Effector memory CD8-positive, alpha-beta T cell (primary cell): ENCODE results near the gene COX5B.

Source experiments
- ATAC-seq: fragments of 150-1000 bp; cut with Tn5 transposase; replicated peaks from 2 replicates; pipeline ENCODE4 v1.10.0; 2021; ENCODE audit warnings: mild to moderate bottlenecking, moderate library complexity
- DNase-seq, 3 experiments: peaks; one replicate each; pipeline ENCODE4 v3.0.0; 2021
- H3K27ac Mint-ChIP-seq, 2 donors: one replicate each; pipeline ENCODE4 v1.8.0; 2022; ENCODE audit warnings: mild to moderate bottlenecking in 2 of 2, mixed read lengths in 2 of 2, moderate library complexity in 2 of 2
- H3K27me3 Mint-ChIP-seq, 2 donors: one replicate each; pipeline ENCODE4 v1.8.0; 2022; ENCODE audit warnings: mixed read lengths in 2 of 2
- H3K36me3 Mint-ChIP-seq: one replicate; pipeline ENCODE4 v1.8.0; 2022; ENCODE audit warnings: mild to moderate bottlenecking, moderate library complexity, mixed read lengths; ENCODE audit not compliant: insufficient read depth
- H3K4me1 Mint-ChIP-seq, 2 donors: one replicate each; pipeline ENCODE4 v1.8.0; 2022; ENCODE audit warnings: low read depth in 2 of 2, mixed read lengths in 2 of 2
- H3K4me3 Mint-ChIP-seq, 2 donors: one replicate each; pipeline ENCODE4 v1.8.0; 2022; ENCODE audit warnings: mild to moderate bottlenecking in 2 of 2, mixed read lengths in 2 of 2, moderate library complexity in 2 of 2
- H3K9me3 Mint-ChIP-seq, 2 donors: one replicate each; pipeline ENCODE4 v1.8.0; 2022; ENCODE audit warnings: mixed read lengths in 2 of 2

COX5B gene

DNA sequence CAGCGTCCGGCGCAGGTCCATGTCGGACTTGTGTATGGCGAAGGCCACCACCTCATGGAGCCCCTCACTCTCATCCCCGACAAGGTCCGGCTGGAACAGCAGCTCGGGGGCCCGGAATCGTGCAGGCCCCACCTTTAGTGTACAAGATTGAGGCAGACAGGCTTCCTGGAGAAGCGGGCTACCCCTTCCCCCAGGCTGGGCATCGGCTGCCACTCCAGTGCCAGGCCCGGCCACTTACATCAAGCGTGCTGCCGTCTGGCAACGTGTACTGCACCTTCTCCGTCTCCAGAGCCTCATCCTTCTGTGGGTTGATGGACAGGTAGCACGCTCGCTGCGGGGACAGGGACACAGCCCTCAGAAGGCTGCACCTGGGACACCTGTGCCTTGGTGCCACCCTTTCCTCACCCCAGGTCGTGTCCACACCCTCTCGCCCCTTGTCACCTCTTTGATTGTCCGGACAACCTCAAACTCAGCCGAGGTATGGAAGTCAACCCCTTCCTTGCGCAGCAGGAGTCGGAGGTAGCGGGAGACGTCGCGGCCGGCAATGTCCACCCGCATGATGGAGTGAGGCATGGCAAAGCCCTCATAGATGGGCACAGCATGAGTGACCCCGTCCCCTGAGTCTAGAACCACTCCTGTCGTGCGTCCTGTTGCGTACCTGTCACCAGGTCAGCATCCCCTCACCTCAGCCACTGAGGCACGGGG lies 12.3 kb downstream of the COX5B start:
- H3K36me3 Mint-ChIP-seq, result peaks cover 44% of the 10 kb centered on the region
- DNase-seq, result no peak

GRCh38 chr2:97658691-97659157 lies 12.9 kb downstream of the COX5B start:
- peaks cover 47% of the 10 kb centered on the region for H3K36me3 Mint-ChIP-seq
- DNase-seq (no peak), ATAC-seq (no peak)
- peak overlapping the region in 1 of 2 donors; percentile 6 for H3K27ac Mint-ChIP-seq
- no peaks in the 10 kb centered on the region for H3K27me3 Mint-ChIP-seq
- no peak overlapping the region for H3K4me3 Mint-ChIP-seq
- H3K4me1 Mint-ChIP-seq, result peaks cover 25 to 31% of the 10 kb centered on the region in 2 donors
- no peaks in the 10 kb centered on the region for H3K9me3 Mint-ChIP-seq

More for the DNA sequence above, 12.3 kb downstream of the COX5B start:
- no peaks in the 10 kb centered on the region for H3K9me3 Mint-ChIP-seq
- no peaks in the 10 kb centered on the region for H3K27me3 Mint-ChIP-seq
- peaks cover 23 to 29% of the 10 kb centered on the region in 2 donors for H3K4me1 Mint-ChIP-seq
- no peak overlapping the region for H3K4me3 Mint-ChIP-seq
- no peak for ATAC-seq
- peak overlapping the region in 1 of 2 donors; percentile 17 for H3K27ac Mint-ChIP-seq

- H3K4me1 Mint-ChIP-seq, result peaks cover 25 to 31% of the 10 kb centered on the region in 2 donors
- peak overlapping the region in 1 of 2 donors; percentile 72 for H3K27ac Mint-ChIP-seq
- ATAC-seq, result no peak
Observed at GRCh38 chr2:97659256-97660043, 13.6 kb downstream of the COX5B start.

GRCh38 chr2:97660044-97660774 lies 14.3 kb downstream of the COX5B start:
- Mint-ChIP-seq H3K36me3 (peaks cover 47% of the 10 kb centered on the region), H3K4me1 (peaks cover 29 to 31% of the 10 kb centered on the region in 2 donors), H3K27ac (peak overlapping the region in 1 of 2 donors; percentile 72)

More at GRCh38 chr2:97659256-97660043, 13.6 kb downstream of the COX5B start:
- Mint-ChIP-seq H3K36me3 (peaks cover 51% of the 10 kb centered on the region), H3K27me3 (no peaks in the 10 kb centered on the region), H3K9me3 (no peaks in the 10 kb centered on the region), H3K4me3 (no peak overlapping the region)
- no peak for DNase-seq

DNA sequence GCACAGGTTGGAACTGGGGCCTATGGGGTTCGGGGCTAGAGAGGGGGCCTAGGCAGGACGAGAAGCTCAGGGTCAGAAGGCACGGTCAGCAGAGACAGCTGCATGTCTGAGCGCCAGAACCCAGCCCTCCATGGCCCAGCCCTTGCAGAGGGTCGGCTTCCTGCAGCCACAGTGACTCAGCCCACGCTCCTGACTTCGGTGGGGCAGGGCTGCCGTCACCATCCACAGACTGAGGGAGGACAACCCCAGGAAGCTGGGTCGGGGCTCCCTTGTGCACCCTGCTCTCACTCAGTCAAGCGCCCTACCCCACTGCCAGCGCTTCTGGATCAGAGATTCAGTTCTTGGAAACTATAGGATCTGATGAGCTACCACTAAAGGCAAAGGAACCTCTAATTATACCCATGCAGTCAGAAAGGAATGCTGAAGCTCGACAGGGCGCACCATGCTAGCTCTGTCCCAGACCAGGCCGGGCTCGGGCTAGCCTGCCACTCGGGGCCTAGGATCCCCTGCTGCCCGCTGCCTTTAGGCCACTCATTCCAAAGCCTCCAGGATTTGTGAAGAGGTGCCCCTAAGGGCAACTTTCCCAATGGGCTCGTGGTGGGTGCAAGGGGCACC lies 15.0 kb downstream of the COX5B start:
- Mint-ChIP-seq H3K4me3 (no peak overlapping the region), H3K27me3 (no peaks in the 10 kb centered on the region), H3K36me3 (peaks cover 48% of the 10 kb centered on the region), H3K4me1 (peaks cover 29 to 31% of the 10 kb centered on the region in 2 donors), H3K9me3 (no peaks in the 10 kb centered on the region), H3K27ac (peak overlapping the region in 1 of 2 donors; percentile 72)
- no peak for DNase-seq
- ATAC-seq, result no peak

More at GRCh38 chr2:97660044-97660774, 14.3 kb downstream of the COX5B start:
- DNase-seq (no peak), ATAC-seq (no peak)
- H3K27me3 Mint-ChIP-seq, result no peaks in the 10 kb centered on the region
- no peak overlapping the region for H3K4me3 Mint-ChIP-seq
- H3K9me3 Mint-ChIP-seq, result no peaks in the 10 kb centered on the region

GRCh38 chr2:97661927-97662326 lies 16.1 kb downstream of the COX5B start:
- peak overlapping the region; percentile 97 for H3K27ac Mint-ChIP-seq
- peaks cover 50% of the 10 kb centered on the region for H3K36me3 Mint-ChIP-seq
- DNase-seq (no peak), ATAC-seq (no peak)
- peaks cover 29 to 31% of the 10 kb centered on the region in 2 donors for H3K4me1 Mint-ChIP-seq
- H3K4me3 Mint-ChIP-seq, result peak overlapping the region; percentile 93 to 94
- no peaks in the 10 kb centered on the region for H3K27me3 Mint-ChIP-seq
- no peaks in the 10 kb centered on the region for H3K9me3 Mint-ChIP-seq

- DNase-seq (peak in 1 of 3 experiments; percentile 35), ATAC-seq (no peak)
- H3K4me1 Mint-ChIP-seq, result peaks cover 29 to 30% of the 10 kb centered on the region in 2 donors
- peak overlapping the region; percentile 93 to 94 for H3K4me3 Mint-ChIP-seq
- peak overlapping the region; percentile 97 for H3K27ac Mint-ChIP-seq
- H3K9me3 Mint-ChIP-seq, result no peaks in the 10 kb centered on the region
- H3K27me3 Mint-ChIP-seq, result no peaks in the 10 kb centered on the region
- H3K36me3 Mint-ChIP-seq, result peaks cover 49% of the 10 kb centered on the region
Observed at GRCh38 chr2:97662386-97662894, 16.6 kb downstream of the COX5B start.

DNA sequence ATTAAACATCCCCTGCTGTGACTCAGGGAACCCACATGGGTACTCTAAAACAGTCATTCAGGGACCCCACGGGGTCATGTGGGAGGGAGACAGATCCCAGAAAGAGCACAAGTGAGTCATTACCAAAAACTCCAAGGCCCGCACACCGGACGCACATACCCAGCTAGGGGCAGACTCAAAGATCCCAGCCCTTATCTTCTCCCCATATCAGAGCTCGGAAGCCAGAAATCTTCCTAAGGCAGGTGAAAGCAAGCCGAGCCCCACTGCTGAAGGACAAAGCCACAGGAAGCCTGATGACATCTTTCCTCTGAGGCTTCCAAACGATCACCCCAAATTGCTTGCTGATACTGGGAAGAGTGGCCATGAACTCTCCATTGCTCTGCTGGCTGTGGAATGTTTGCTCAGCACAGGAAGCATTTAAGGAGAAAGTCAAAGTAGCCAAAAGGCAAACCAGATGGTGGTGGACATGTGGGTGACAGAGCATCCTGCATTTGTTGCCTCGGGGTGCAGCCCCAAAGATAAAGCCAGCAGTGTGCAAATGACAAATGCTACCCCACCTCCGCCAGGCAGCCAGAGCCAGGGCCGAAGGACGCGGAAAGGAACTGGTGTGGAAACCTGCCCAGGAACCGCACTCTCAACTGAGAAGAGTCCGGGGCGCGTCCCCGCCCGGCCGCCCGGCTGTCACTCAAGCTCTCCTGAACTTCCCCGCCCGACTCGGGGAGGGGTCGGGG lies 17.2 kb downstream of the COX5B start:
- Mint-ChIP-seq H3K4me3 (peak overlapping the region; percentile 93 to 94), H3K36me3 (peaks cover 43% of the 10 kb centered on the region), H3K27ac (peak overlapping the region; percentile 97), H3K27me3 (no peaks in the 10 kb centered on the region), H3K4me1 (peaks cover 29% of the 10 kb centered on the region in 2 donors), H3K9me3 (no peaks in the 10 kb centered on the region)
- peak; percentile 46 to 49 (median 48) for DNase-seq
- peak; percentile 33 for ATAC-seq

GRCh38 chr2:97663626-97663961 lies 17.7 kb downstream of the COX5B start:
- Mint-ChIP-seq H3K9me3 (no peaks in the 10 kb centered on the region), H3K4me1 (peaks cover 29% of the 10 kb centered on the region in 2 donors), H3K4me3 (peak overlapping the region; percentile 93 to 94), H3K27me3 (no peaks in the 10 kb centered on the region), H3K27ac (peak overlapping the region; percentile 97 to 99), H3K36me3 (peaks cover 37% of the 10 kb centered on the region)
- DNase-seq (no peak), ATAC-seq (no peak)

DNA sequence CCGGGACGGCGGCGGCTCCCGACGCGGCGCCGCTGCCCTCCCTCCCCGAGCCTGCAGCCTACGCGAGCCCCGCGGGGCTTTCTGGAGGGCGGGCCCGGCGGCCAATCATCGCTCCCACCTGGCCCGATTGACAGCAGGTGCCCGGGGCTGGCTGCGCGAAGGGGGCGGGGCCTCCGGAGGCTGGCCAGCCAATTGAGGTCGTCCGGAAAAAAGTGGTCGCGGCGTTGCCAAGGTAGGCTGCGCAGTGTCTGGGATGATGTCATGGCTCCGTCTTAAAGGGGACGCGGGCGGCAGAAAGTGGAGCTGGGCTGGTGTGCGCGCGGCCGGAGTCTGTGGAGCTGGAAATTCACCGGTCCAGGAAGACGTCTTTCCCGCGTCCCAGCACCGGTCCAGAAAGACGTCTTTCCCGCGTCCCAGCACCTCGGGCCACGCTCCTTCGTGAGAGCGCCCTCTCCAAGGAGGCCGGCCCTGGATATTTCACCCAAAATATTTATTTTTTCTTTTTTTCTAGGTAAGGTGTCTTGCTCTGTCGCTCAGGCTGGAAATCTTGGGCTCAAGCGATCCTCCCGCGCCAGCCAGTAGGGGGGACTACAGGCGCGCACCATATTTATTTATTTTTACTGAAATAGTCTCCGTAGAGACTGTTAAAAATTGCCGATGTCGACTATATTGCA lies 18.2 kb downstream of the COX5B start, which contains the start of gene ACTR1B:
TSS of gene ACTR1B (minus strand) at position 83 of the 674 bp plus-strand sequence. CDS start 154 bp downstream, outside the sequence.
- H3K27me3 Mint-ChIP-seq, result no peaks in the 10 kb centered on the region
- peaks cover 29% of the 10 kb centered on the region in 2 donors for H3K4me1 Mint-ChIP-seq
- ATAC-seq (peak; percentile 82), DNase-seq (peak; percentile 94 to 97 (median 96))
- peak within 1 kb of the TSS; percentile 97 to 99 for H3K27ac Mint-ChIP-seq
- H3K36me3 Mint-ChIP-seq, result peaks cover 32% of the 10 kb centered on the region
- H3K4me3 Mint-ChIP-seq, result peak within 1 kb of the TSS; percentile 93 to 94
- no peaks in the 10 kb centered on the region for H3K9me3 Mint-ChIP-seq

DNA sequence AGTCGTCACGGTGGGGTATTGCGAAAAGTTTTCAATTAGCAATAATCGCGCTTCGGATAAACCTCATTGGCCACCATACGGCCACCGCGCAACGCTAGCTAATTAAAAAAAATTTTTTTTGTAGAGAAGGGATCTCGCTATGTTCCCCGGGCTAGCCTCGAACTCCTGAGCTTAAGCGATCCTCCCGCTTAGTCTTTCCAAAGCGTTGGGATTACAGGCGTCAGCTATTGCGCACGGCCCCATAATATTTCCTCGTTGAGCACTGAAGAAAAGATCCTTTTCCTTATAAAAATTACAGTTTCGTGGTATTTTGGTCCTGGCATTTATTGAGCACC lies 18.7 kb downstream of the COX5B start:
- H3K9me3 Mint-ChIP-seq, result no peaks in the 10 kb centered on the region
- ATAC-seq (no peak), DNase-seq (no peak)
- H3K27ac Mint-ChIP-seq, result peak overlapping the region; percentile 96 to 99
- H3K4me1 Mint-ChIP-seq, result peaks cover 28 to 29% of the 10 kb centered on the region in 2 donors
- H3K27me3 Mint-ChIP-seq, result no peaks in the 10 kb centered on the region
- H3K36me3 Mint-ChIP-seq, result peaks cover 28% of the 10 kb centered on the region
- H3K4me3 Mint-ChIP-seq, result peak overlapping the region; percentile 85 to 89

DNA sequence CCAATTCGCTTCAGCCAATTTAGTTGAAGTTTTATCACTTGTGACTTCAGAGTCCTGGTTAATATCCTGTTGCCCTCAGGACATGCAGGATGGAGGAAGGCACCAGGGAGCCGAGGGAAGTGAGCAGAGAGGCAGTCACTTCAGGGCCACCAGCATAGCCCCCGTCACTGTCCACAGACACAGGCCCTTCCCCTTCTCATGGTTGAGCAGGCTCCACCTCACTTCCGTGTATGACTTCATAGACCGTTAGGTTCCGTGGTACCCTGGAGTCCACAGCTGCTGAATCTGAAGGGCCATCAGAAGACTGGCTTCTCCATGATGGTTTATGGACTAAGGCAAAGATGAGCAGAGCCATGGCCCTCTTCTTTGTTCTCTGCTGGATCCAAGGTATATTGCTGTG lies 23.6 kb downstream of the COX5B start, which contains the start of gene C2orf92:
TSS of gene C2orf92 (plus strand) at position 266 of the 400 bp plus-strand sequence. CDS start at position 342, 76 bp downstream.
- Mint-ChIP-seq H3K27me3 (peaks cover 0 to 9% of the 10 kb centered on the region in 2 donors), H3K4me3 (no peak within 1 kb of the TSS), H3K36me3 (peaks cover 10% of the 10 kb centered on the region), H3K27ac (no peak within 1 kb of the TSS), H3K9me3 (no peaks in the 10 kb centered on the region), H3K4me1 (peaks cover 0 to 4% of the 10 kb centered on the region in 2 donors)
- ATAC-seq, result no peak
- DNase-seq, result no peak
